ENCODE results near the gene ANO8.

Gene ANO8

DNA sequence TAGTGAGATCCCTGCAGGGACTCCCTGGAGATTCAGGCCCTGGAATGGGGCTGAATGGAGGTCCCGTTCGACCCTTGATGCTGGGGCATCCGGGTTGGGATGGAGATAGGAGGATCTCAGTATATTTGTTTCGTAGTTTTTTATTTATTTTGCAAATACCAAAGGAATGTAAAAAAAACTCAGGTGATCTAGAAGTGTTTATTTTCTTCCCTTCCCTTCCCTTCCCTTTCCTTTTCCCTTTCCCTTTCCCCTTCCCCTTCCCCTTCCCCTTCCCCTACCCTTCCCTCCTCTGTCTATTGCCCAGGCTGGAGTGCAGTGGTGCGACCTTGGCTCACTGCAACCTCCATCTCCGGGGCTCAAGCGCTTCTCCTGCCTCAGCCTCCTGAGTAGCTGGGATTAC, 7.2 kb upstream of the ANO8 start:
- H3K4me3 ChIP-seq (ENCODE audit: low read depth, low read length): no peak overlapping the region
- TF ChIP-seq CTCF (IDR thresholded peaks at IDR 0.05; ENCODE audit: borderline replicate concordance, insufficient read depth, low read depth, low read length): no peak

- H3K4me3 ChIP-seq (ENCODE audit: low read depth, low read length): no peak overlapping the region
- no peak for TF ChIP-seq CTCF (IDR thresholded peaks at IDR 0.05; ENCODE audit: borderline replicate concordance, insufficient read depth, low read depth, low read length)
Observed at GRCh38 chr19:17341386-17341785, 6.7 kb upstream of the ANO8 start.

DNA sequence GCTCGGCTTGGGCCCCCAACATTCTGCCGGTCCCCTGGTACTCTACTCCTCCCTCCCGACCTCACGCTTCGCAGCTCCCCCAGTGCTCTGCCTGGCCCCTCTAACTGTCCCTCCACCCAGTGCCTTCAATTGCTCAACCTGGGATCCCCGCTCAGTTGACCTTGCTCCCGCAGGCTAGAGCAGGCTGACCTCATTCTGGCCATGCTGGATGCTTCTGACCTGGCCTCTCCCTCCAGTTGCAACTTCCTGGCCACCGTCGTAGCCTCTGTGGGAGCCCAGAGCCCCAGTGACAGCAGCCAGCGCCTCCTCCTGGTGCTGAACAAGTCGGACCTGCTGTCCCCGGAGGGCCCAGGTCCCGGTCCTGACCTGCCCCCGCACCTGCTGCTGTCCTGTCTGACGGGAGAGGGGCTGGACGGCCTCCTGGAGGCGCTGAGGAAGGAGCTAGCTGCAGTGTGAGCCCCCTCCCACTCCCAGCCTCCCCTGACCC, 6.3 kb upstream of the ANO8 start:
- TF ChIP-seq CTCF (IDR thresholded peaks at IDR 0.05; ENCODE audit: borderline replicate concordance, insufficient read depth, low read depth, low read length): no peak
- H3K4me3 ChIP-seq (ENCODE audit: low read depth, low read length): no peak overlapping the region

GRCh38 chr19:17340302-17340870, 5.7 kb upstream of the ANO8 start:
- TF ChIP-seq CTCF (IDR thresholded peaks at IDR 0.05; ENCODE audit: borderline replicate concordance, insufficient read depth, low read depth, low read length): no peak
- no peak overlapping the region for H3K4me3 ChIP-seq (ENCODE audit: low read depth, low read length)

- TF ChIP-seq CTCF (IDR thresholded peaks at IDR 0.05; ENCODE audit: borderline replicate concordance, insufficient read depth, low read depth, low read length): no peak
- H3K4me3 ChIP-seq (ENCODE audit: low read depth, low read length): no peak overlapping the region
Observed at GRCh38 chr19:17339088-17339741, 4.6 kb upstream of the ANO8 start.

DNA sequence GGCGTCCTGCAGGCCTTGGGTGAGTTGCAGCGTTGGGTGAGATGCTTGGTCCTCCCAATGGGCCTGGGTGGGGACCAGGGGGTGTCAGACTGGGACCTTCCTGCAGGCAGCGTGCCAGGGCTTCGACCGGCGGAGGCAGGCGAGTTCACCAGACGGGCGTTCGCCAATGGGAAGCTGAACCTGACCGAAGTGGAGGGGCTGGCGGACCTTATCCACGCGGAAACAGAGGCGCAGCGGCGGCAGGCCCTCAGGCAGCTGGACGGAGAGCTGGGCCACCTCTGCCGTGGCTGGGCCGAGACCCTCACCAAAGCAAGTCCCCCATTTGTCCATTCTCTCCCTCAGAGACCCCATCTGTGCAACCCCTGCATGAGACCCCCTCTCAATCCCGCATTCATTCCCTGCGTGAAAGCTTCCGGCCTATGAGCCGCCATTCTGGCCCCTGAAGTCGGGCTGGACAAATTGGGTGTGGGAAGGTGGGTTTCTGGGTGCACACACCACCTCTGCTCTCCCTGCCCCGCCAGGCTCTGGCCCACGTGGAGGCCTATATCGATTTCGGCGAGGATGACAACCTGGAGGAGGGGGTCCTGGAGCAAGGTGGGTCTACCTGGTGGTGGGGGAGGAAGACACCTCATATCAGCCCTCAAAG, 3.9 kb upstream of the ANO8 start:
- no peak for TF ChIP-seq CTCF (IDR thresholded peaks at IDR 0.05; ENCODE audit: borderline replicate concordance, insufficient read depth, low read depth, low read length)
- peak overlapping the region; percentile 78 for H3K4me3 ChIP-seq (ENCODE audit: low read depth, low read length)

Data from GM12875 (cell line).